CD4-positive, alpha-beta T cell treated with Interleukin-6 at 100 ng/mL for 8 hours (primary cell): ENCODE results near the gene SLC29A3.
"Not testable (repeated sequence)": the region's sequence is repeated elsewhere in the genome, so short reads cannot be mapped to it uniquely, and the experiment has no call there.

ENCODE experiments used
- DNase-seq: peaks from one replicate; pipeline ENCODE4 v3.0.0-alpha.2; 2020; ENCODE audit warnings: mixed read lengths, low spot score

Gene SLC29A3

DNA sequence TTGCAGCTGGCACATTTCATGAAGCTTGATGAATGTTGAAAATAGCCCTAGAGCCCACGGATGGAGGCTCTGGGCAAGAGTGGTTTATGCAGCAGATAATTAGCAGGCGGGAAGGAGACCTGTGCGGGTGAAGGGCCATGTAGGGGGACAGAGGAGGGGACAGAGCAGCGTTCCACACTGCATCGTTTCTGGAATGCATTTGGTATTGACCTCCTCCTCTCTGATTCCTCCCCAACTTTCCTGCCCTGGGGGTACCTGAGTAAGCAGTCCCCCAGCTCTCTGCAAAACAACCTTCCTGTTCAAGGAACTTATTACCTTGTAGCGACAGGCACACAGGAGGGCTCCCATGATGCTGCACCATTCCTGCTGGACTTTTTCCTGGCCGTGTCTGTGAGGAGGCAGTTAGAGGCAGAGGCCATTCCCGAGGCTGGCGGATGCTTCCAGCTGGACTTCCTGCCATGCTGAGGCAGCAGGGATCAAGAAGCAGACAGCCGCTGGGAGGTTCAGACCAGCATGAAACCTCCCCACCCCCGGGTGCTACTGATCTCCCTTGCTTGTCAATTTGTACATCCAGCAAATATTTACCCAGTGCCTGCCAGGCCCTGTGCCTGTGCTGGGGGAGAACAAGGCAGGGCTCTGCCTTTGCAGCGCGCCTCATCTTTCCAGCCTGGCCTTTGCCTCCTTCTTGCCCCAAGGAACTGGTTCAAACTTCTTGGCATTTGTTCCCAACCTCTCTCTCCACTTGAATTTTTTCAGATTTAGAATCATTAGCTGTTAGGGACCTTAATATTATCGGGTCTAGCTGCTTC lies 28.7 kb downstream of the SLC29A3 start:
- no peak for DNase-seq

DNA sequence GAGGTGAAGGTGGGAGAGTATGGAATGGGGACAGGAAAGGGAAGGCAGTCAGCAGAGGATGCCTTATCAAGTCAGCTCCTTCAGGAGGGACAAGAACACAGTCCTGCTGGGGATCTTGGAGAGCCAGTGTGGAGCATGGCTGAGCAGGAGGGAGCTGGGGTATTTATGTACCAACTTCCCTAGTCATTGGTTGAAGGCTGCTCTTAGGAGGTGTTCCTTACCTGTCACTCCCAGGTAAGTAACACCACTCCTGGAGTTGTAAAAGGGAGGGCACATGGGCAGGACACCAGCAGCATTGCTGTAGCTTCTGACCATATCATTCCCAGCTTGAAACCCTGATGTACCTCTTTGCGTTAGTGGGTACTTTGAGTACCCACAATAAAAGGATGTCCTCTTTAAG lies 29.8 kb downstream of the SLC29A3 start:
- DNase-seq, result no peak

DNA sequence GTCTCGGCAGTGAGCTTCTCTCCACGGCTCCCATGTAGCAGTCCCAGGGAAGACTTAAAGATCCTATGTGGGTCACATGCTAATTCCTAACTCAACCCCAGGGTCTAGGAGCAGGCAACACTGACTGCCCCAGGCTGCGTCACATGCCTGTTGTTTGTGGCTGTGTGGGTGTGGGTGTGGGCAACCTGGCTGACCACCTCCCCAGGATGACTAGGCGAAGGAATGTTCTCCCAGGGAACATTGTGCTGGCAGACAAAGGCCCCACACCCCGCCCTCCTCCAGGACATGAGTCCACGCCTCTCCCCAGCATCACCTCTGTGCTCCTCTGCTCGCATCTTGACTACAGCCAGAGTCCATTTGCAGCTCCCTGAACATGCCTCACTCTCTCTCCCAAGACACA lies 30.3 kb downstream of the SLC29A3 start:
- no peak for DNase-seq

DNA sequence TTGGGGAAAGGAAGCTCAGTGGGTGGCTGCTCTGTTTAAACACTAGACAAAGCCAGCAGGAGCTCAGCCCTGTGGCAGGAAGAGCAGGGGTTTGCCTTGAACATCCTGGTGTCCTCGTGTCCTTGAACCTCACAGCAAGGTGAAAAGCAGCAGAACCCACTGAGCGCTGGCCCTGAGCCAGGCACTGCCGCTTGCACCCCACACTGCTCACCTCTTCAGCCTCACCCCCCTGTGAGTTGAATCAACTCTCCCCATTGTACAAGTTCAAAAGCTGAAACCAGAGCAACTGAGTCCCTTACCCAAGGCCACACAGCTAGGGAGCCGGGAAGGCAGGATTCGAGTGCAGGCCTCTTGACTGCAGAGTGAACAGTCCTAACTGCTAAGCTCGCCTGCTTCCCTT lies 32.0 kb downstream of the SLC29A3 start:
- no peak for DNase-seq

DNA sequence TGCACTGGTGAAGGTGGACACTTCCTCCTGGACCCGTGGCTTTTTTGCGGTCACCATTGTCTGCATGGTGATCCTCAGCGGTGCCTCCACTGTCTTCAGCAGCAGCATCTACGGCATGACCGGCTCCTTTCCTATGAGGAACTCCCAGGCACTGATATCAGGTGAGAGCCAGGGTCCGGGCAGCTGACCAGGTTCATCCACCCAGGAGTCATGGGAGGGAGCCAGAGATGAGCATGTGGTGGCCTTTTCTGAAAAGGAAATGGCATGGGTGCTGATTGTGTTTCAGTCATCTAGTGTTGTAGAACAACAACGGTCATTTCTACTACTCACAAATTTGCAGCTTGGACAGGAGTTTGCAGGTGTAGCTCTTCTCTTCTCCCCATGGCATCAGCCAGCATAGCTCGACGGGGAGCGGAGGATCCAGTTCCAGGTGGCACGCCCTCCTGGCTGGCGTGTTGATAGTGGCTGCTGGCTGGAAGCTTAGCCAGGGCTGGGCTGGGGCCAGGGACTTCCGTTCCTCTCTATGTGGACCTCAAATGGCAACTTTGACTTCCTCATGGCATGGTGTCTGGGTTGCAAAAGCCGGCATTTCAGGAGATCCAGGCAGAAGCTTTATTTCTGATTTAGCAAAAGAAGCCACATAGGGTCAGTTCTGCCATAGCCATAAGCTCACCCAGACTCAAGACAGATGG lies 32.7 kb downstream of the SLC29A3 start:
- DNase-seq, result no peak

DNA sequence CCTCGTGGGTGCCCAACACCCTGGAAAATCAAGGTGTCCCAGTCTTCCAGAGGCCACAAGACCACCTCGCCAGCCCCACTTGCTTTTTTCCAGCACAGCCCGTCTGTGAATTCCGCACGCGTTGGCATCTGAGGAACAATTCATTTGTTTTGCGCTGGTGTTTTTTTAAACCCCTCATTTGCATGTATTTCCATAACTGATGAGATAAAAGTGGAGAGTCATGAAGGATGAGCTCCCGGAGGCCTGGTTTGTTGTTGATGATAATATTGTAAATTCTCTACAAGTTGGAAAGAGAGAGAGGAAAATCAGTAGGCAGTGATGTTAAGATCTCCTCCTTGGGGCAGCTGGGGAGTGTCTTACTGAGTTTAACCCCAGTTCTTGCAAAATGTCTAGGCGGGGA lies 34.6 kb downstream of the SLC29A3 start:
- no peak for DNase-seq

DNA sequence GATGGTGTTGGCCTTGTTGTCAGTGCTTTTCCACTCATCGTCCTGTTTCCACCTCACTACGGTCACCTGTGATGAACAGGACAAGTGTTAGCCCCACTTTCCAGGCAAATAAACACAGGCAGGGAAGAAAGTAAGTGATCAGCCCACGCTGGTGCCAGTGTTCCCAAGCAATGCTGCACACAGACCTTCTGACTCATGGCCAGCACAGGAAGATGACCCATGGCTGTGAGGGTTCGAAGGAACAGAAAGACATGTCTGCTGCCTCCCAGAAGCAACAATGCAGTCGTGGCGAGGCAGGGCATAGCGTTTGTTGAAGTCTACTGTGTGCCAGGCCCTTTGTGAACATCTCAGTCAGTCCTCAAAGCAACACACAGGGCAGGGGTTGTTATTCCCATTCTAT lies 35.7 kb downstream of the SLC29A3 start:
- no peak for DNase-seq

DNA sequence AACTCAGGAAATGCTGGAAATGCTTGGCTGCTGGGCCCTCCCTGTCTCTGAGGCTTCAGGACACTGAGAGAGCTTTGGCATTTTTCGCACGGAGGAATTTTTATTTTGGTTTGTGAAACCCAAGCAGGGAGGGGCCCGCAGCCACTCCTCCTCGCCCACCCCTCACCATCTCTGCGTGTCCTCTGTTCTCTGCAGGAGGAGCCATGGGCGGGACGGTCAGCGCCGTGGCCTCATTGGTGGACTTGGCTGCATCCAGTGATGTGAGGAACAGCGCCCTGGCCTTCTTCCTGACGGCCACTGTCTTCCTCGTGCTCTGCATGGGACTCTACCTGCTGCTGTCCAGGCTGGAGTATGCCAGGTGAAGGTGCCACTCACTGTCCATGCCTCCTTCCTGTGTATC lies 36.8 kb downstream of the SLC29A3 start:
- DNase-seq, result no peak

DNA sequence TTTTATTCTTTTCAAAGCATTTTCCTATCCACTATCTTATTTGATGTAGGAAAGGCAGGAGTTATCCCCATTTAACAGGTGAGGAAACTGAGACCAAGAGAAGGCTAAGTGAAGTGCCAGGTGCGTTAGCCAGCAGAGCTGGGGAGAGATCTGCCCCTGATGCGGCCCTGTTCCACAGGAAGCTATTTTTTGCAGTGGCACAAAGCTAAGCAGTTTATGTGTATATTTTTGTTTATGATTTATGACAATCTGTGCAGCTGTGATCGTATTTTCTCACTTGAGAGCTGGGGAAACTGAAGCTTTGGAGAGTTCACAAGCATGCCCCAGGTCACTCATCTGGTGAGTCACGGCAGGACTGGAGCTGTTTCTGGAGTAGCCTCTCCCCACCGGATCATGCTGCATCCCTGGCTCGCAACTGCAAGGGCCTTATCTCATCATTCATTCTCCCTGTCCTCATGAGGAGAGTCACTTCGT lies 38.8 kb downstream of the SLC29A3 start:
- no peak for DNase-seq

DNA sequence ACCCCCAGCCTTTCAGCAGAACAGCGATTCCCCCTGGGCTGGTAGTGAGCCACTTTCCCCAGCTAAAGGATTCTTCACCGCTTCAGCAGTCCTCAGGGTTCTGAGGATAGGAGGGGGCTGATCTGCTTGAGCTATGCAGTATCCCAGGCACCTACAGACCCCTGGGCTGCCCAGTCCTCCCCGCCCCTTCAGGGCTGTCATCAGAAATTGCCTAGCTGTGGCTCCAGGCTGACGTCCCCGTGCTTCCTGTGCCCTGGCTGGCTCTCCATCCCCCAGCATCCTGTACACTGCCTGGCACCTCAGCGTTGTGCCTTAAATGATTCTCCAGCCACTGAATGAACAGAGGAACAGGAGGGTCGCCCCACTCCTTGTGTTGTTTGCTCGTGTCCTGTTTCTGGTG lies 39.2 kb downstream of the SLC29A3 start:
- DNase-seq, result no peak

DNA sequence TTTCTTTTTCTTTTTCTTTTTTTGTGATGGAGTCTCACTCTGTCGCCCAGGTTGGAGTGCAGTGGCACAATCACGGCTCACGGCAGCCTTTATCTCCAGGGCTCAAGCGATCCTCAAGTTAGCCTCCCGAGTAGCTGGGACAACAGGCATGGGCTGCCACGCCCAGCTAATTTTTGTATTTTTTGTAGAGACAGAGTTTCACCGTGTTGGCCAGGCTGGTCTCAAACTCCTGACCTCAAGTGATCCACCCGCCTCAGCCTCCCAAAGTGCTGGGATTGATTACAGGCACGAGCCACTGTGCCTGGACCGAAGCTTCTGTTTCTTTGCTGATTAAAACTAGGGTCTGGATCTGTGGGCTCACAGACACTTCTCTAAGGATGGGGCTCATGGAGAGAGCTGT lies 39.8 kb downstream of the SLC29A3 start:
- DNase-seq, result not testable (repeated sequence)

DNA sequence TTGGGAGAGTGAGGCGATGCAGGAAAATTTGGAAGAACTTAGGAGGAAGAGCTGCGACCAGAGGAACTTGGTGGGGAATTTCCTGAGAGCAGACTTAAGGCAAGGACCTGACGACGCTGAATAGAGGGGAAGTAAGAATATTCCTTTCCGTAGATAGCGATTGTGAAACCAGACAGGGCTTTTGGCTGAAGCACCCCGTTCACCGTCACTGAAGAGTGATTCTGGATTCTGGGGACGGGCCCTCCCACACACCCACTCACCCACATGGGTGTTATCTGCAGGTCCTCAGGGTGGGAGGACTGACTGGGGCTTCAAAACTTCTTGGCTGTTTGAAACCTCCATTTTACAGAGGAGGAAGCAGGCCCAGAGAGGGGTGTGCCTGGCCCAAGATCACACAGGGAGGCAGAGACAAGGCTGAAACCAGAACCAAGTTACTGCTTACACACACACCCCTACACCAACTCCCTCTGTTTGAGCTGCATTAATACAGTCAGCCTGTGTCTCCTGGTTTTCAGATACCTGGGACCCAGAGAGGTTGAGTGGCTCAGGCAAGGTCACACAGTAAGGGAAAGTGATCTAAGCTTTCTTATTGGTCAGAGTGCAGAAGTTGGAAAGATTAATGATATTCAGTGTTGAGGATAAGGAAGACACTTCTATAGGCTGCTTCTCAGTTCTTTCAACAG lies 40.4 kb downstream of the SLC29A3 start:
- DNase-seq, result no peak

DNA sequence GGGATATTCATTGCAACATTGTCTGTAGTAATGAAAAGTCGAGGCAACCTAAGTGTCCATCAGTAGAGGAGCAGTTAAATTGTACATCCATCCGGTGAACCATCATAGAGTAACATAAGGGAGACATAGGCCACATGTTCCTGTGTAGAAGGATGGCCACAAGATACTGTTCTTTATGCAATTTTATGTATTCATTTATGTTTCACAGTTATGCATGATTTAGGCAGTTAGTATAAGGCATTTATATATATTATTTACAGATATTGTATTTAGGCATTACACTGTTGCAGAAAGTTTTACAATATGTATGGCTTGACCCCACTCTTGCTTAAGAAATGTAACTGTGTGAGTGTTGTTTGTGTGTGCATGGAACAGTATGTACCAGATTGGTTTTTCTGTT lies 41.7 kb downstream of the SLC29A3 start:
- DNase-seq, result no peak

DNA sequence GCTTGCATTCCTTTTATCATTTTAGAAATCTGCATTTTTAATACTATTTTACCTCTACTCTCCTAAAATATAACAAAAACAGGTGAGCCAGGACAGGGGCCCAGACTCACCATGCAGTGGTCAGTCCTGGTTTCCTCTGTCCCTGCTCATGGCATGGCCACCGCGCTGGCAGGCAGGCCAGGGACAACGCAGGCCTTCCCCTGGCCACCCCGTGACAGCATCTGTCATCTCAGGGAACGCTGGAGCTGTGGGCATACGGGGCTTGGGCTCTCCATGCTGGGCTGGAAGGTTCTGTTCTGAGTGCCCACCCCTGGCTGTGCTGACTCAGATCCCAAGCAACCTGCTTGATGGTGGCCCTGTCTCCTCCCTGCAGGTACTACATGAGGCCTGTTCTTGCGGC lies 42.5 kb downstream of the SLC29A3 start:
- no peak for DNase-seq

DNA sequence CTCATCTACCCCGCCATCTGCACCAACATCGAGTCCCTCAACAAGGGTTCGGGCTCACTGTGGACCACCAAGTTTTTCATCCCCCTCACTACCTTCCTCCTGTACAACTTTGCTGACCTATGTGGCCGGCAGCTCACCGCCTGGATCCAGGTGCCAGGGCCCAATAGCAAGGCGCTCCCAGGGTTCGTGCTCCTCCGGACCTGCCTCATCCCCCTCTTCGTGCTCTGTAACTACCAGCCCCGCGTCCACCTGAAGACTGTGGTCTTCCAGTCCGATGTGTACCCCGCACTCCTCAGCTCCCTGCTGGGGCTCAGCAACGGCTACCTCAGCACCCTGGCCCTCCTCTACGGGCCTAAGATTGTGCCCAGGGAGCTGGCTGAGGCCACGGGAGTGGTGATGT lies 43.1 kb downstream of the SLC29A3 start:
- DNase-seq, result no peak

DNA sequence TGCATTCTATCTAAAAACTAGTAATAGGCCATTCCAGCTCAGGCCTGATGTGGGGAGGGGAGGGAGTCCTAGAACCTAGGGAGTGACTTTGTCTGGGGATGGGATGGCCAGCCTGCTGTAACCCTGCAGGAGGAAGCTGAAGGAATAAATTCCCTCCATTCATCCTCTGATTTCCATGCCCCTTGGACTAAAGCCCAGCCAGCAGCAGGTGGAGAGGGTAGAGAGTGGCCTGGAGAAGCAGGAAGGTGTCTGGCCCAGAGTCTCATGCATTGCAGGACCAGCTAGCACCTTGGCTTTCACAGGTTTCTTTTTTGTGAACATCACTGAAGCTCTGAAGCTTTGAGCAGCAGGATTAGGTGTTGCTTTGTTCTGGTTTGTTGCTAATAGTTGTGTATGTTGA lies 44.9 kb downstream of the SLC29A3 start:
- no peak for DNase-seq

DNA sequence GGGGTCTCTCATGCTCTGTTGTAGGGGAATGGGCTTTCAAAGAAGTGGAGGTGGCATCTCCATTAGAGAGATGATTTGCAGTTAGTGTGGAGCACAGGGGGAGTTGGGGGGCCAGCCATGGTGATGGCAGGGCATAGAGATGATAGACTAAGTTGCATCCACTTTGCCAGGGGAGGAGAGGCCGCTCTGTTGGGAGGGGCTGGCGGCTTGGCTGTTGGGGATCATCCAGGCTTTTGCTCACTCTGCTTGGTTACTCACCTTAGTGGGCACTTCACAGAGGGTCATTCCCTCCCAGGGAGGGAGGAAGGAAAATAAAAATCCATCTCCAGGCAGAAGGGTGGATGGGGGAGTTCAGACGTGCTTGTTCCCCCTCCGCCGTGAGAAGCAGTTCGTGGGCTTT lies 46.3 kb downstream of the SLC29A3 start:
- DNase-seq, result no peak

DNA sequence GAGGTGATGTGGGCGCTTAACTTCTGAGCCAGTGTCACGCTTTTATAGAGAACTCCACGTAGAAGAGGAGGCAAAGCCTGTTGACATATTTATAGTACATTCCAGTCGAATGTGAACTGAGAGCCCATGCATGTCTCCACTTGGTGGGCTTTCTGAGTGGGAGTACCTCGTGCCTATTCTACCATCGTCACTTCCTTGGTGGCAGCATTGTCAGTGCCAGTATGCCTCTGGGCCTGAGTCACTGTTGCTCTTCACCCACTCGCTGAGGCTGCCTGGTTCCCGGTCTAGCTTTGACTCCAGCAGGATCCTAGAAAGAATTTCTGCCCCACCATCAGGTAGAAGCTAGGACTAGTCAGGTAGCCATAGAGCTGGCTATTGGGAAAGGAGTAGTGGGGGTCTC lies 47.6 kb downstream of the SLC29A3 start:
- DNase-seq, result no peak

DNA sequence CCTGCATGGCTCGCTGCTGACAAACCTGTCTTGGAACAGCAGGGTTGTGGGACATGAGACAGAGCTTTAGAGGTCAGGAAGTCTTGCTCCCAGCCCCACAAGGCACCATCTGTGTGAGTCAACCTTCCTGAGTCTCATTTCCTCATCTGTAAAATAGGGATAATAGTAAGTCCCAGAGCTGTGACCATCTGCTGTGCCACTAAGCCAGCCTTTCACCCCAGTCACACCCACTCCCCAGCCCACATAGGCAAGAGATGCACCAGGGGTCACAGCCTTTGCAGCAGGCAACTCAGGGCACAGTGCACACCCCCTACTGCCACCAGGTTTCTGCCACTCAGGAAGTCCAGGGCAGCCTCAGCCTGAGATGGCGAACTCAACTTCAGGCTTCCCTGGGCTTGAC lies 48.2 kb downstream of the SLC29A3 start:
- no peak for DNase-seq

DNA sequence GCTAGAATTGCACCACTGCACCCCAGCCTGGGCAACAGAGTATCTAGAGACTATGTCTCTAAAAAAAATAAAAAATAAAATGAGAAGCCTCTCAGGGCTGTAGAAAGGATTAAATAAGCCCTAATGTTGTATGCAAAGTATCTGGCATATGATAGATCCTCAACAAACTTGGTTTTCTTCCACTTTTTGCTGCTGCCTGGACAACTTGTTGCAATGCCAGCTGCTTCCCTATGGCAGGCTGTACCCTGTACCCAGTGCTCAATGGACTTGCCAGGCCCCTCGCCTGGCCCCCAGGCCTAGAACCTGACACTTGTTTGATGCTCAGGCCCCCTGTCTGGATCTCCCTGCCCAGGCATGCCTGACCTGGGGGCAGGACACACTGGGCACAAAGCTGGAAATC lies 49.1 kb downstream of the SLC29A3 start:
- no peak for DNase-seq

DNA sequence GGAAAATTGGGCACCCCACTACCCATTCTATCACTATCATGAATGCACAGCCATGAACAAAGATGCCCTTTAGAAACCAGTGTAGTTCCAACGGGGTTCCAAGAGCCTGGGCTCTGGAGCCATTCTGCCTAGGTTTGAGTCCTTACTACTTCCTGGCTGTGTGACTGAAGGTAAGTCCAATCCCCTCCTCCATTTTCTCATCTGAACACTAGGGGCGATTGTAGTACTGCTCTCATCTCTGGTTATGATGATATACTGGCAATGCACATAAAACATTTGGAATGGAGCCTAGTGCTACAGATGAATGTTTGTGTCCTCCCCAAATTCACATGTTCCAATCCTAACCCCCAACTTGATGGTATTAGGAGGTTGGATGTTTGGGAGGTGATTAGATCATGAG lies 49.6 kb downstream of the SLC29A3 start:
- DNase-seq, result no peak

DNA sequence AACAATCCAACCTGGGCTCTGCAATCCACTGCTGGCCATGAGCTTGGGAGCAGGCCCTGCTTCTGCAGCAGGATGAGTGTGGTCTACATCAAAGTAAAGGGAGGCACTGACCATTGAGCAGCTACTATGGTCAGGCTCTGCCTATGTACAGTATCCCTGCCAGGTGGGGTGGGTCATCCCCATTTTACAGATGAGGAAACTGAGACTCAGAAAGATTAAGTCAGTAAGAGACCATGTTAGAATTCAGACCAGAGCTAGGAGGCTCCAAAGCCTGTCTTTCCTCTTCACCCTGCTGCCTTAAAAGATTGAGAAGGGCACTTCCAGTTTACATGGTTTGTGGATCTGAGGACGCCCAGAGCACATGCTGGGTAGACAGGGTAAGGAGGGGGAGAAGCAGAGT lies 50.5 kb downstream of the SLC29A3 start:
- DNase-seq, result no peak

DNA sequence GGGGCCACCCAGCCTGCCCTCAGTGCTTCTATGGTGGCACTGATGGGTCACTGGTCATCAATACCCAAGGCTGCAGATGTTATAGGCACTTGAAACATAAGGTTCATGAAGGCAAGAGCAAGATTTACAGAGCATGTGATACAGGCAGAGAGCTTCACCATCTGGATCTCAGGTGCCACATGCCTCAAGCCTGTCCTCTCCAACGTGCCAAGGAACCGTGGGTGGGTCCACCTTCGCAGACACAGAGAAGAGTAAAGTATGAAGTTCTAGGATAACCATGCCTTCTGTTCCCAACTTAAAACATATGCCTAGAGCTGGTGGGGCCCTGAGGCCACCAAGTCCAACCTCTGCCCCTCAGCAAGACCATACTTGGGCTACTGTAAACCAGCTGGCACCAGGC lies 51.0 kb downstream of the SLC29A3 start:
- DNase-seq, result no peak
